Activated naive CD8-positive, alpha-beta T cell treated with anti-CD3 and anti-CD28 coated beads, Interleukin-2, amount 50 U/mL, for 24 hours (primary cell): ENCODE measurements around the gene FA2H.

Experiments used
- ATAC-seq: fragments of 150-1000 bp; cut with Tn5 transposase; one replicate; pipeline ENCODE4 v1.10.0; 2021
- DNase-seq: peaks from one replicate; pipeline ENCODE4 v3.0.0; 2021
- H3K27ac Mint-ChIP-seq: one replicate; pipeline ENCODE4 v1.8.0; 2021; ENCODE audit warnings: mild to moderate bottlenecking, mixed read lengths
- H3K27me3 Mint-ChIP-seq: one replicate; pipeline ENCODE4 v1.8.0; 2021; ENCODE audit warnings: mixed read lengths
- H3K36me3 Mint-ChIP-seq: one replicate; pipeline ENCODE4 v1.8.0; 2021; ENCODE audit warnings: low read depth, mixed read lengths
- H3K4me1 Mint-ChIP-seq: one replicate; pipeline ENCODE4 v1.8.0; 2021; ENCODE audit warnings: mixed read lengths
- H3K4me3 Mint-ChIP-seq: one replicate; pipeline ENCODE4 v1.8.0; 2021; ENCODE audit warnings: mild to moderate bottlenecking, moderate library complexity, mixed read lengths
- H3K9me3 Mint-ChIP-seq: one replicate; pipeline ENCODE4 v1.8.0; 2021; ENCODE audit warnings: mixed read lengths

Gene FA2H

GRCh38 chr16:74759564-74759963 lies 15.1 kb downstream of the FA2H start:
- no peaks in the 10 kb centered on the region for H3K4me1 Mint-ChIP-seq
- no peaks in the 10 kb centered on the region for H3K9me3 Mint-ChIP-seq
- no peak overlapping the region for H3K4me3 Mint-ChIP-seq
- DNase-seq, result no peak
- H3K27me3 Mint-ChIP-seq, result peaks cover 3% of the 10 kb centered on the region
- no peak for ATAC-seq
- no peak overlapping the region for H3K27ac Mint-ChIP-seq
- H3K36me3 Mint-ChIP-seq, result no peaks in the 10 kb centered on the region

DNA sequence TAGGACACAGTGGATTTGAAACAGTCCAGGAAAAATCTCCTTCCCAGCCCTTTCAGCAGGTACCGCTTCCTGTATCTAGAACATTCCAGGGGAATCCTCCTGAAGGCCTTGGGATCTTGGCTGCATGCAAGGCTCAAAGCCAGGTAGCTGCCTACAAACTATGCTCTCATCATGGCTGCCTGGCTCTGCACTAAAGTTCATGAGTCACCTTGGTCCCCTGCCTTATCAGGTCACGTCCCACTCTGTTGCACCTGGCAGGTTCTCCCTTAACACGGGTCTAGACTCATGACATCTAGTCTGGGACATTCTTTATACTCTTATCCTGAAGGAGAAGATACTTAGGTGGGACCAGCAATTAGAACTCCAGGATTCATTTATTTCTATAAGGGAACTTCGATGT lies 15.8 kb downstream of the FA2H start:
- Mint-ChIP-seq H3K4me3 (no peak overlapping the region), H3K27ac (no peak overlapping the region), H3K27me3 (peaks cover 3% of the 10 kb centered on the region), H3K4me1 (no peaks in the 10 kb centered on the region), H3K36me3 (no peaks in the 10 kb centered on the region), H3K9me3 (no peaks in the 10 kb centered on the region)
- ATAC-seq (no peak), DNase-seq (no peak)

- Mint-ChIP-seq H3K4me3 (no peak overlapping the region), H3K4me1 (no peaks in the 10 kb centered on the region), H3K9me3 (no peaks in the 10 kb centered on the region), H3K27ac (no peak overlapping the region), H3K27me3 (peaks cover 3% of the 10 kb centered on the region), H3K36me3 (no peaks in the 10 kb centered on the region)
- DNase-seq, result no peak
- no peak for ATAC-seq
Observed at GRCh38 chr16:74757349-74757748, 17.3 kb downstream of the FA2H start.

DNA sequence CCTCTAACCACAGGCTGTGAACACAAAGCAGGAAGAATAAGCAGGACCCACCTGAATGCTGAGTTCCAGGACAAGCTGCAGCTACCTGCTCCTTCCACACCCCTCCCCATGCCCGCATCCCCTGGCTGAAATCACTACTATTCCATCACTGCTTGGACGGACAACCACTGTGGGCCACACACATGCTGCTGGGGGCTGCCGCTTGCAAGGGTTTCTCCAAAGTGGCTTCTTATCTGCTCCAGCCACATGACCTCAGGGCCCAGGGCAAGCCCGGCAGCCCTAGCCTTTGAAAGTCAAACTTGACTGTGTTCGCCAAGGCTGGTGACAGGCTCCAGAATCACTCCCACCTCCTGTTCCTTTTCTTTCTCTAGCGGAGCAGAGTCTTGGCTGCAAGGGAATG lies 18.4 kb downstream of the FA2H start:
- Mint-ChIP-seq H3K36me3 (no peaks in the 10 kb centered on the region), H3K4me3 (no peak overlapping the region), H3K27ac (no peak overlapping the region), H3K4me1 (no peaks in the 10 kb centered on the region), H3K27me3 (peaks cover 6% of the 10 kb centered on the region), H3K9me3 (no peaks in the 10 kb centered on the region)
- DNase-seq (no peak), ATAC-seq (no peak)

- ATAC-seq (no peak), DNase-seq (no peak)
- Mint-ChIP-seq H3K27ac (no peak overlapping the region), H3K4me1 (no peaks in the 10 kb centered on the region), H3K9me3 (no peaks in the 10 kb centered on the region), H3K36me3 (no peaks in the 10 kb centered on the region), H3K27me3 (peaks cover 5% of the 10 kb centered on the region), H3K4me3 (no peak overlapping the region)
Observed at GRCh38 chr16:74753180-74753579, 21.4 kb downstream of the FA2H start.

DNA sequence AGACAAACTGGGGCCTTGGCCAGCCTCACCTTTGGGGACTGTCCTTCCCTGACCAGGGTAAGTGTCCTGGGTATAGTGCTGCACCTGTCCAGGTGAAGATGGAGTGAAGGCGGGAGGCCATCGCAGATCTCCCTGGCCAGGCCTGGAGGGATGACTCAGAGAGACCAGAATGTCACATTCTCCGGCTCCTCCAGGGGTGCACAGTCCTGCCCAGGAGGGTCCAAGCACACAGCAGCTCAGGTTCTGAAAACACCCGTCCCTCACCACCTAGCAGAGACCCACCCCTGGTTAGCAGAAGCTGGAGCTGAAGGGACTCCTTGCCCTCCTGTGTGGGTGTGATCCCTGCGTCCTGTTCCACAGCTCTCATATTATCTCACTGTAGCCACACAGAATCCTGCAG lies 21.9 kb downstream of the FA2H start:
- DNase-seq, result no peak
- Mint-ChIP-seq H3K36me3 (no peaks in the 10 kb centered on the region), H3K4me3 (no peak overlapping the region), H3K9me3 (no peaks in the 10 kb centered on the region), H3K27ac (no peak overlapping the region), H3K4me1 (no peaks in the 10 kb centered on the region), H3K27me3 (peaks cover 5% of the 10 kb centered on the region)
- no peak for ATAC-seq

DNA sequence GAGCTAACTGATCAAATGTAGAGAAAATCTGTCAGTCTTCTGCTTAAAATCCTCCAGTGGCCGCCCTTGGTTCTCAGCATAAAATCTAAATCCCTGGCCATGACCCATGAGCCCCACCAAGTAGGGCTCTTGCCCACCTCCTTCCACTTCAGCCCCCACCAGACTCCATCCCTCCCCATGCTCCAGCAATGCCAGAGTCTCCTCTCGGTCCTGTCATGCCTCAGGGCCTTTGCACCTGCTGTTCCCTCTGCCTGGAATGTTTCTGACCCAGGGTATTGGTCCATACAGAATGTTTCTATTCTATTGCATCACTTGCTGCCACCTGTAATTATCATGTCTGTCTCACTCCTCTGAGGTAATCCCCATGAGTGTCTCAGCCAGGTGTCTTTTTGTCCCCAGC lies 22.4 kb downstream of the FA2H start:
- Mint-ChIP-seq H3K27me3 (peaks cover 5% of the 10 kb centered on the region), H3K9me3 (no peaks in the 10 kb centered on the region), H3K4me3 (no peak overlapping the region), H3K4me1 (no peaks in the 10 kb centered on the region), H3K27ac (no peak overlapping the region), H3K36me3 (no peaks in the 10 kb centered on the region)
- ATAC-seq (no peak), DNase-seq (no peak)

- no peak overlapping the region for H3K4me3 Mint-ChIP-seq
- peaks cover 5% of the 10 kb centered on the region for H3K27me3 Mint-ChIP-seq
- H3K36me3 Mint-ChIP-seq, result no peaks in the 10 kb centered on the region
- no peak for ATAC-seq
- DNase-seq, result no peak
- no peaks in the 10 kb centered on the region for H3K4me1 Mint-ChIP-seq
- no peak overlapping the region for H3K27ac Mint-ChIP-seq
- no peaks in the 10 kb centered on the region for H3K9me3 Mint-ChIP-seq
Observed at GRCh38 chr16:74751658-74752057, 23.0 kb downstream of the FA2H start.

GRCh38 chr16:74749291-74750055 lies 25.1 kb downstream of the FA2H start:
- Mint-ChIP-seq H3K4me1 (no peaks in the 10 kb centered on the region), H3K36me3 (no peaks in the 10 kb centered on the region), H3K4me3 (no peak overlapping the region), H3K9me3 (no peaks in the 10 kb centered on the region), H3K27ac (no peak overlapping the region), H3K27me3 (peaks cover 5% of the 10 kb centered on the region)
- ATAC-seq (no peak), DNase-seq (no peak)

DNA sequence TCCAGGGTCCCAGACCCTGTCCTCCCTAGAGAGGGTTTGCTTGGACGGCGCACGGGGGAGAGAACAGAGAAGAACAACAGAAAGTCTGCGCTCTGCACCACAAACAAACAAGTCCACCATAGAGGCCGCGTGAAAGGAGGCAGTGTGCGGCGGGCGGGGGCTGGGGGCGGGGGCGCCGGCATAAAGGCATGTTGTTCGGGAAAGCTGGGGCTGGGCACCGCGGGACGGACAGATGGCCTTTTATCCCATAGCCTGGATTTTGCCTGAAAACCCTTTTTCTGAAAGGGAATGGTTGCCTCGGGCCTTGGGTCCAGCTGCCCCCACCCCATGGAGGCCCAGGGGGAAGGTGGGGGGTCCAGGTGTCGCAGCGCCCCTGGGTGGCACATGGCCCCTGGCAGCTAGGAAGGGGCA lies 26.0 kb downstream of the FA2H start:
- Mint-ChIP-seq H3K27ac (no peak overlapping the region), H3K36me3 (no peaks in the 10 kb centered on the region), H3K4me1 (no peaks in the 10 kb centered on the region), H3K4me3 (no peak overlapping the region), H3K27me3 (peaks cover 5% of the 10 kb centered on the region), H3K9me3 (no peaks in the 10 kb centered on the region)
- DNase-seq, result no peak
- no peak for ATAC-seq

DNA sequence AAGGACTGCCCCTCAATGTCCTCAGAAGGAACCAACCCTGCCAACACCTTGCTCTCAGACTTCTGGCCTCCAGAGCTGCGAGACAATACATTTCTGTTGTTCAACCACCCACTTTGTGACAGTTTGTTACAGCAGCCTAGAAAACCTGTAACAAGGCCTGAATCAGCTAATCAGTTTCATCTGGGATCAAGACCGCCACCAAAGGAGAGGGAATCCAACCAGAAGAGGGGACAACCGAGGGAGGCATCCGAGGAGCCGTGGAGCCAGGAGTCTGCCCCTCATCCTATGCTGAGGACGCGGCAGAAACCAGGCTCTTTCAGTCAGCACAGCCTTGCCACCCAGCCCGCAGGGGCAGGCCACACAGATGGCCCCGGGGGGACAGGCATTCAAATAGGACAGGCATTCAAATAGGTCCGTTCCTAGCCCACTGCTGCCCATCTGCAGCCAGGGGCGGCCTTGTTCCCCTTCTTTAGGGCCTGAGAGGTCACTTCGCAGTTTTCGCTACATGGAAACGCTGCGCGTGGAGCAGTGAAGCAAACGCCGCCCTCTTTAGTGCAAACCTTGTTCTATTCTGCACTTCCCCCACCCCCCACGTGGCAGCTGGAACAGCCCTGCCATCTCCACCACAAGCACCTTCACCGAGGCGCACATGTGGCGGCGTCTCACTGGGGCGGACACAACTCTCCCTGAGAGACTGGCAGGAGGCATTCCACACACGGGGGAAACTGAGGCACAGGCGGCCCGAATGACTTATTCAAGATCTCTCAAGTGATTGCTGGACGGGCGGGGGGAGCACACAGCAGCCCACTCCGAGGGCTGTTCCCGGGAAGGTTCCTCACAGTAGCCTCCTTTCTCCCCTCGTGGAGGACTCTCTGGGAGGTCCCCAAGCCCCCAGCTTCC lies 26.7 kb downstream of the FA2H start:
- H3K27ac Mint-ChIP-seq, result no peak overlapping the region
- H3K27me3 Mint-ChIP-seq, result peaks cover 3% of the 10 kb centered on the region
- DNase-seq (no peak), ATAC-seq (no peak)
- no peaks in the 10 kb centered on the region for H3K36me3 Mint-ChIP-seq
- no peaks in the 10 kb centered on the region for H3K9me3 Mint-ChIP-seq
- no peak overlapping the region for H3K4me3 Mint-ChIP-seq
- H3K4me1 Mint-ChIP-seq, result no peaks in the 10 kb centered on the region

GRCh38 chr16:74745926-74746325 lies 28.7 kb downstream of the FA2H start:
- ATAC-seq (no peak), DNase-seq (no peak)
- Mint-ChIP-seq H3K4me3 (no peak overlapping the region), H3K27me3 (no peaks in the 10 kb centered on the region), H3K4me1 (no peaks in the 10 kb centered on the region), H3K9me3 (no peaks in the 10 kb centered on the region), H3K36me3 (no peaks in the 10 kb centered on the region), H3K27ac (no peak overlapping the region)

DNA sequence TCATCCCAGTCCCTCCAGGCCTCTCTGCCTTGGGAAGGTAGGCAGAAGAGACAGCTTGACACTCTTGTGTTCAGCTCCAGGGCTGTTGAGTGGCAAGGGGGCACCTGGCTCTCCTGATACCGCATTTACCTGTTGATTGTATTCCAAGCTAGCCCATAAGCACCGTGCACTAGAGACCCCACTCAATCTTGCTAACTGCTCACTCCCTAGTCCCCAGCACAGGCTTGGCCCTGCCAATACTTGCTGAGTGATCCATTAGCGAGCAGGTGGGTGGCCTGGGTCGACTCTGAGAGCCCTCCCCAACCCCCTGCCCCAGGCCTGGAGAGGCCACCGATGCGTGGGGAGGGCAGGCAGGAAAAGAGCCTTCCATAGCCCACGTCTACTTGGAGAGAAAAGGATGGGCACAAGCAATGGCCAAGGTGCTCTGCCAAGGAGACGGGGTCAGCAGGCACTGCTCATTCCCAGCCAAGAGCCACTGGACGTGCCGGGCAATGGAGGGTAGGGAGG lies 29.5 kb downstream of the FA2H start:
- Mint-ChIP-seq H3K36me3 (no peaks in the 10 kb centered on the region), H3K27me3 (no peaks in the 10 kb centered on the region), H3K4me1 (no peaks in the 10 kb centered on the region), H3K9me3 (no peaks in the 10 kb centered on the region), H3K27ac (no peak overlapping the region), H3K4me3 (no peak overlapping the region)
- ATAC-seq, result no peak
- DNase-seq, result no peak

GRCh38 chr16:74744566-74744965 lies 30.1 kb downstream of the FA2H start:
- no peaks in the 10 kb centered on the region for H3K36me3 Mint-ChIP-seq
- H3K9me3 Mint-ChIP-seq, result no peaks in the 10 kb centered on the region
- DNase-seq (no peak), ATAC-seq (no peak)
- H3K27ac Mint-ChIP-seq, result no peak overlapping the region
- H3K4me3 Mint-ChIP-seq, result no peak overlapping the region
- no peaks in the 10 kb centered on the region for H3K4me1 Mint-ChIP-seq
- H3K27me3 Mint-ChIP-seq, result no peaks in the 10 kb centered on the region

DNA sequence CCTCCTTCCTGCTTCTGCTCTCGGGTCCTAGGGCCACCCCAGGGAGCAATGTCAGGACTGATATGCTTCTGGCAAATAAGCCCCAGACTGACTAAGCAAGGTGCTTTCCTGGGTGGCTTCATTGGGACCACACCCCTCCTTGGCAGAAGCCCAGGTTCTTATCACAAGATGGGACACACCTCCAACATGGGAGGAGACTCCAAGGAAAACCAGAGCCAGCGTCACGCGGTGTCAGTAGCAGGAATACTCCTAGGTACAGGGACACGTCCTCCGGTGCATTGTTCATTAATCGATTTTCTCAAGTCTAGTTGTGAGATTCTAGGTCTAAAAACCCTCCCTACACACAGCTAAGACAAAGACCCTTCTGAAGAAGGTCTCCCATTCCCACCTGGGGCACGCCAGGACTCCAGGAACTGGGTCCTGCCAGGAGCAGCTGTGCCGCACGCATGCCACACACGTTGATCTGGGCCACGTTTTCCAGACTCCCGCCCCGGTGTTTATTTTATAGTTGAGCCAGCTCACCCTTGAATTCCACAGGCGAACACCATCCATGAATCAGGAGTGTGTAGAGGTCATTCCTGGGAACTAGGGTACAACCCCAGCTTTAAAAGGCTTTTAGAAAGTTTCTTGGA lies 30.8 kb downstream of the FA2H start:
- H3K36me3 Mint-ChIP-seq, result no peaks in the 10 kb centered on the region
- H3K9me3 Mint-ChIP-seq, result no peaks in the 10 kb centered on the region
- ATAC-seq (no peak), DNase-seq (no peak)
- H3K4me3 Mint-ChIP-seq, result no peak overlapping the region
- H3K4me1 Mint-ChIP-seq, result no peaks in the 10 kb centered on the region
- no peak overlapping the region for H3K27ac Mint-ChIP-seq
- no peaks in the 10 kb centered on the region for H3K27me3 Mint-ChIP-seq
